ENCODE measurements around the gene VN1R5.
"Not testable (repeated sequence)": the region's sequence is repeated elsewhere in the genome, so short reads cannot be mapped to it uniquely, and the experiment has no call there.

The VN1R5 gene

GRCh38 chr1:247255772-247256171 lies at the start of gene VN1R5:
Gene VN1R5 (plus strand): TSS chr1:247256072.
- not testable (repeated sequence) for DNase-seq

GRCh38 chr1:247209396-247209795 lies 46.5 kb upstream of the VN1R5 start:
- peak; percentile 2 for DNase-seq

- no peak for DNase-seq
These were observed 45.9 kb upstream of the VN1R5 start for GRCh38 chr1:247210062-247210375.

- peak; percentile 96 for DNase-seq
These were observed 45.3 kb upstream of the VN1R5 start for GRCh38 chr1:247210376-247211117.

GRCh38 chr1:247211339-247211738 lies 44.5 kb upstream of the VN1R5 start:
- DNase-seq = no peak

GRCh38 chr1:247212012-247212411 lies 43.9 kb upstream of the VN1R5 start:
- peak; percentile 4 for DNase-seq

- peak; percentile 42 for DNase-seq
These were observed 43.0 kb upstream of the VN1R5 start for GRCh38 chr1:247212627-247213617.

- no peak for DNase-seq
These were observed 39.6 kb upstream of the VN1R5 start for GRCh38 chr1:247216261-247216660.

GRCh38 chr1:247218121-247218651 lies 37.7 kb upstream of the VN1R5 start:
- no peak for DNase-seq

- DNase-seq = not testable (repeated sequence)
These were observed 35.6 kb upstream of the VN1R5 start for GRCh38 chr1:247220280-247220679.

GRCh38 chr1:247222840-247223239 lies 33.0 kb upstream of the VN1R5 start:
- no peak for DNase-seq

- DNase-seq = no peak
These were observed 31.1 kb upstream of the VN1R5 start for GRCh38 chr1:247224822-247225221.

- DNase-seq = no peak
These were observed 27.7 kb upstream of the VN1R5 start for GRCh38 chr1:247228133-247228532.

- DNase-seq = no peak
These were observed 14.2 kb upstream of the VN1R5 start for GRCh38 chr1:247241691-247242090.

GRCh38 chr1:247243524-247244137 lies 12.2 kb upstream of the VN1R5 start:
- DNase-seq = no peak

- no peak for DNase-seq
These were observed 9.4 kb upstream of the VN1R5 start for GRCh38 chr1:247246325-247247115.

GRCh38 chr1:247247568-247247967 lies 8.3 kb upstream of the VN1R5 start:
- no peak for DNase-seq

GRCh38 chr1:247266053-247266452 lies 10.2 kb downstream of the VN1R5 start:
- no peak for DNase-seq

GRCh38 chr1:247268390-247269045 lies 12.6 kb downstream of the VN1R5 start:
- no peak for DNase-seq

- no peak for DNase-seq
These were observed 13.3 kb downstream of the VN1R5 start for GRCh38 chr1:247269133-247269532.

GRCh38 chr1:247270003-247270402 lies 14.1 kb downstream of the VN1R5 start:
- DNase-seq = no peak

GRCh38 chr1:247273013-247273412 lies 17.1 kb downstream of the VN1R5 start:
- DNase-seq = no peak
